Epithelial cell of proximal tubule (primary cell): ENCODE measurements around the gene LONP2. TPM values are rescaled to one million over a fixed set of nuclear protein-coding genes. Genes with fewer than 3 reads are reported as not detected.
"Not testable (repeated sequence)": the region's sequence is repeated elsewhere in the genome, so short reads cannot be mapped to it uniquely, and the experiment has no call there.

Experiments used
- DNase-seq: peaks from one replicate; pipeline ENCODE4 v3.0.0-alpha.2; 2011; ENCODE audit warnings: low read depth
- H3K4me3 ChIP-seq: 2 replicates; pipeline ENCODE4 v1.5.1; 2011; ENCODE audit warnings: low read depth, mild to moderate bottlenecking, low read length
- CTCF ChIP-seq: conservative IDR thresholded peaks from 2 replicates; pipeline ENCODE4 v1.5.1; 2012; ENCODE audit warnings: low read depth, mild to moderate bottlenecking, low read length
- total RNA-seq: library from RNA; depleted of rRNA; stranded (reverse); fragments of >200 nt; gene quantifications from 2 replicates; pipeline ENCODE4 v1.2.3, GENCODE V29; 2015

LONP2 gene
- total RNA-seq, 1 donor from 2014 or later: 23.7 TPM

- H3K4me3 ChIP-seq: no peak overlapping the region
- DNase-seq: no peak
- no peak for TF ChIP-seq CTCF
Measured at GRCh38 chr16:48235556-48236136, 8.5 kb upstream of the LONP2 start.

GRCh38 chr16:48236286-48236685, 7.8 kb upstream of the LONP2 start:
- no peak overlapping the region for H3K4me3 ChIP-seq
- no peak for DNase-seq
- TF ChIP-seq CTCF: no peak

- DNase-seq, H3K4me3 ChIP-seq: not testable (repeated sequence)
Measured at GRCh38 chr16:48240147-48240546, 4.0 kb upstream of the LONP2 start.

GRCh38 chr16:48244863-48245195, 729 bp downstream of the LONP2 start:
- TF ChIP-seq CTCF: no peak
- peak overlapping the region; percentile 69 for H3K4me3 ChIP-seq
- DNase-seq: no peak

GRCh38 chr16:48246066-48246465, 2.0 kb downstream of the LONP2 start:
- no peak for DNase-seq
- no peak for TF ChIP-seq CTCF
- H3K4me3 ChIP-seq: peak overlapping the region; percentile 69

GRCh38 chr16:48247311-48247710, 3.2 kb downstream of the LONP2 start, which contains the start of gene ABCC11:
ABCC11 (minus strand) TSS chr16:48247539; CDS start chr16:48231921, 15,618 bp downstream.
- no peak within 1 kb of the TSS for H3K4me3 ChIP-seq
- DNase-seq: no peak

GRCh38 chr16:48250520-48251278, 6.6 kb downstream of the LONP2 start:
- DNase-seq: no peak
- TF ChIP-seq CTCF: no peak
- no peak overlapping the region for H3K4me3 ChIP-seq

More at GRCh38 chr16:48247311-48247710, 3.2 kb downstream of the LONP2 start, which contains the start of gene ABCC11:
- TF ChIP-seq CTCF: no peak
